NK-92 (cell line): Measurements from ENCODE around the gene CELF1.

Experiments
- DNase-seq: peaks from one replicate; lab custom pipeline; 2025; ENCODE audit not compliant: unreplicated experiment; lab: John Stamatoyannopoulos, UW

Gene CELF1

DNA sequence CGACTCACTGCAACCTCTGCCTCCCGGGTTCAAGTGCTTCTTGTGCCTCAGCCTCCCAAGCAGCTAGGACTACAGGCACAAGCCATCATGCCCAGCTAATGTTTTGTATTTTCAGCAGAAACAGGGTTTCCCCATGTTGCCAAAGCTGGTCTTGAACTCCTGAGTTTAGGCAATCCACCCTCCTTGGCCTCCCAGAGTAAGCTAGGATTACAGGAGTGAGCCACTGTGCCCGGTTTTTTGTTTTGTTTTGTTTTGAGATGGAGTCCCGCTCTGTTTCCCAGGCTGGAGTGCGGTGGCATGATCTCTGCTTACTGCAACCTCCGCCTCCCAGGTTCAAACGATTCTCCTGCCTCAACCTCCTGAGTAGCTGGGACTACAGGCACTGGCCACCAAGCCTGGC, 41.0 kb downstream of the CELF1 start:
- no peak for DNase-seq

GRCh38 chr11:47510209-47510608, 42.7 kb downstream of the CELF1 start:
- no peak for DNase-seq

DNA sequence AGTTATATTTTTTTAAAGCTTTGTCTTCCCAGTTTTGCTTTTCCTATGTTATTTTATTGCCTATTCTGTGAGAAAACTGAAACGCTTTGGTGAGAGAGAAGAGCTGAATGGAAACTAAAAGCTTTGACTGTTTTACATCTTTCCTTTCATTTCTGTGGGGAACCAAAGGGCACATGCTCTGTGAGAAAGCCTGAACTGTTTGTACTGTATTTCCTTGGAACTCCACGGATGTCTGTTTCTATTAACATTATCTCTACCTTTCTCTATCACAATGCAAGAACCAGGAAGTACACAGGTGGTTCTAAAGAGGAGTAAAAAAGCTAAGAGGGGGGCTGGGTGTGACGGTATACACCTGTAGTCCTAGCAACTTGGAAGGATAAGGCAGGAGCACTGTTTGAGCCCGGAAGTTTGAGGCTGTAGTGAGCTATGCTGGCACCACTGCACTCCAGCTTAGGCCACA, 43.8 kb downstream of the CELF1 start:
- DNase-seq = no peak

DNA sequence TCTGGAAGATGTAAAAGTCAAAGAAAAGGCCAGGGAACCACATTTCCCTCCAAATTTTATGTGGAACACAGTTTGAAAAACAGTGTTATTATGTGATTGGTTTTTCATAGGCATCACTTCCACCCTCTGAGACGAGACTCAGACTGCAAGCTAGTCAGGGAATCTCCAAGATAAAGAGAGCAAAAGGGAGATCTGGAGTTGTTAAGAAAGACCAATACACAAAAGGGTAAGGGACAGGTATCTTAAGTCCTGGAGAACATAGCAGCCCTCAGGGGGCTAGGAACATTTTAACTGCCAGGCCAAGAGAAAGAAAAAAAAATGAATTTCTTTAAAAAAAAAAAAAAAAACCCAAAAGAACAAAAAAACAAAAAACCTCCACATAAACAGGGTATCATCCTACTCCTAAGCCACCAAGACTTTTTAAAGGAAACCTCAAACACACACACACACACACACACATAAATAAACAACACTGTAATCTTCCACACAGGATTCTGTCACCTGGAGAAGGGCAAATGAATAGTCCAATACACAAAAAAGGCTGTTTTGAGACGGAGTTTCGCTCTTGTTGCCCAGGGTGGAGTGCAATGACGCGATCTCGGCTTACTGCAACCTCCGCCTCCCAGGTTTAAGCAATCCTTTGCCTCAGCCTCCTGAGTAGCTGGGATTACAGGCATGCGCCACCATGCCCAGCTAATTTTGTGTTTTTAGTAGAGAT, 44.5 kb downstream of the CELF1 start:
- no peak for DNase-seq

GRCh38 chr11:47507563-47508239, 45.2 kb downstream of the CELF1 start:
- no peak for DNase-seq

- DNase-seq = no peak
Measured at GRCh38 chr11:47506795-47507562, 46.0 kb downstream of the CELF1 start.

DNA sequence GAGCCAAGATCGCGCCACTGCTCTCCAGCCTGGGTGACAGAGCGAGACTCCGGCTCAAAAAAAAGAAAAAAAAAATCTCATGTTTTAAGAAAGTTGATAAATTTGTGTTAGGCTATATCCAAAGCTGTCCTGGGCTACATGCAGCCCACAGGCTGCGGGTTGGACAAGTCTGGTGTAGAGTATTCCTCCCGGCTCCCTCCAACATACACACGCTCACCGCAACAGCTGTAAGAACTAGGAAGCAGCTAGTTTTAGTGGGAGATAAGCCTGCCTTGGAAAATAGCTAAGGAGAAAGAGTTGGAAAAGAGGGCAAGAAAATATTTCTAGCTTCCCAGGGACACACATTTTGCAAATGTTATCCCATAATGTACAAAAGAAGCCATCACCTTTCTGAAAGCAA, 46.6 kb downstream of the CELF1 start:
- no peak for DNase-seq

DNA sequence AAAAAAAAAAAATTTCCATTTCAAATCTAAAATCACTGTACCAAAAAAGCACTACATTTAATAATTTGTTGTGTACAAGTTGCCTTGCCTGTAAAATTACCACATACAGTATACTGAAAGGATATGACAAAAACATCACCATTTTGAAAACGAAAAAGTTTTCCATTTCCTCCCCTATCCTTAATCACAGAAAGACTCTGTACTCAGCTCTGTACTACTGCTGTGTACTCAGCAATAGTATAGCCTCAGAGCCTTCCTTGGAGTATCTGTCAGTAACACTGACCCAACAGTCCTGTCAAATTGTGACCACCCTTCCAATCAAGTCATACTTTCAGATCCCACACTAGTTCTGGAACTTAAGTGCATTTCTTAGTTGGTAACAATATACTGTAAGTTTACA, 48.0 kb downstream of the CELF1 start:
- no peak for DNase-seq

DNA sequence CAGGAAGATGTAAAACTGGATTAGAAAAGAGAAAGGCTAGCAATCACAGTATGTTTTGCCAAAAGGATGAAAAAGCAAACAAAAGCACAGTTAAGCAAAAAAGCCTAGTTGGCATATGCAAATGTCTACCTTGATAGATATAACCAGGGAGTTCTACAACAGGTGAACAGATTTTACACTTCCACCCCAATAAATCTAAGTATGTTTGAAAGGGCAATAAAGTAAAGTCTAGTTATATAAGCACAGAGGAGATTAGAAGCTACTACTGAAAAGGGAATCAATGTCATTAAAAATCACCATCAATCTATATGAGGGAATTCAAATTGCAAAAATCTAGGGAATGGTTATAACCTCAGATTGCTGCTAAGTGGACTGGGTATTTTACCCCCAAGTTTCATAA, 49.7 kb downstream of the CELF1 start:
- no peak for DNase-seq

DNA sequence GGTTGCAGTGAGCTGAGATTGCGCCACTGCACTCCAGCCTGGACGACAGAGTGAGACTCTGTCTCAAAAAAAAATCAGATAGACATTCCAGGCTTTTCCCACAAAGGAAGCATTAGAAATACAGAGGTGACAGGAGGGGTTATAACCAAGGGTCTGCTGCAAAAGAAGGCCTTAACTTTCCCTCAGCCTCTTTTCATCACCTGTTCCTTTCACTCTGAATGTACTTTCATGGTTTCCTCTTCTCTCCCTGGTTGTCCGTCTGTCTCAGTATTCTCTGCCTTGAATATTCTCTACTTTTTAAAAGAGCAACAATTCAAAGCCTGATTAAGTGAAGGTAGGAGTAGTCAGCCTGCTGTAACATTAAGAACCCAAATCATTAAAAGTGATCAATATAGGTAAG, 50.2 kb downstream of the CELF1 start:
- DNase-seq = no peak

GRCh38 chr11:47501101-47501500, 51.8 kb downstream of the CELF1 start:
- DNase-seq = no peak

GRCh38 chr11:47500121-47500520, 52.8 kb downstream of the CELF1 start:
- DNase-seq = no peak

- no peak for DNase-seq
Measured at GRCh38 chr11:47499614-47500013, 53.3 kb downstream of the CELF1 start.

GRCh38 chr11:47499161-47499560, 53.8 kb downstream of the CELF1 start:
- no peak for DNase-seq

DNA sequence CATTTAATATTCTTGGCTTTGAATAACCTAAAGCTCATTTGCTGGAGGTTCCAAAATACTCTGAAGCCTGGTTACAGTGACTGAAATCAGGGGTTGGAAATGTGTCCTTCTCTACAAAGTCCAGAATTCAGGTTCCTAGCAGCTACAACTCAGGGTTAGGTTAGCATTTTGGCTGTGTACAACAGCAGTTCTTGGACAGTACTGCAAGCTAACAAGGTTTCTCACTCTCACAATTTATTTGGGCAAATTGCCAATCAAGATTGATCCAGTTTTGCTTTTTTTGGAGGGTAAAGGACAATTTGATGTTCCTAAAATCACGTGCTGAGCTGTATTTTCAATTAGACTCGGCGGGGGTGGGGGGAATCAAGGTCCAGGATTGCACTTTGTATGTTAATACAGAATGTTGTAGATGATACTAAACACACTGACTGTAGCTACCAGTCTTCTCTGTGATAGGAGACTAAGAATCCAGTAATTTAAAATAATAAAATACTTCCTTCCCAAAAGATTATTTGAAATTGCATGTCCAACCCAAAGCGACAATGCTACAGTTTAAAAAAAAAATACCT, 54.3 kb downstream of the CELF1 start:
- DNase-seq = no peak

DNA sequence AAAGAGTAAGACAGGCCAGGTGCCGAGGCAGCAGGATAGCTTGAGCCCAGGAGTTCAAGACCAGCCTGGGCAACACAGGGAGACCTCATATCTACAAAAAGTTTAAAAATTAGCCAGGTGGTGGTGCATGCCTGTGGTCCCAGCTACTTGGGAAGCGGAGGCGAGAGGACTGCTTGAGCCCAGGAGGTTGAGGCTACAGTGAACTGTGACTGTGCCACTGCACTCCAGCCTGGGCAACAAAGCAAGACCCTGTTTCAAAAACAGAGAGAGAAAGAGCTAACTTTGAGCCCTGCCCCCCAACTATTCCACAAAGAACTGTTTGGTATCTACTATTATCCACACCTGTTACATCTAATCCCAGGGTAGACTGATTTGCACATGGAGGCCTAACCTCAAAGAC, 54.8 kb downstream of the CELF1 start:
- no peak for DNase-seq

DNA sequence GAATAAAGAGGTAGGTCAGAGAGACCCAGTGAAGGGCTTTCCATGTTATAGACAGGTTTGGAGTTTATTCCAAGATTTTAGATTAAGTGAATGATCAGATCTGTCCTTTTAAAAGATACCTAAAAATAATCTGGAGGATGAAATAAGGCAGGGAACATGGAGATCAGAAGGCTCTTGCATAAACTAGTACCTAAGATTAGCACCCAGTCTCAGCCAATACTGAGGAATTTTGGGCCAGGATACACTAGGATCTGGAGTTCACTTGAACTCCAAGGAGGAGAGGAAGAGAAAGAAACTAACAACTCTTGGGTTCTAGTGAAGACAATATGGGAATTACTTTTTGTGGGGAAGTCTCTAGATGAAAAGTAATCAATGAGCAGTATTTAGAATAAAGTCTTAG, 56.1 kb downstream of the CELF1 start:
- DNase-seq = no peak

GRCh38 chr11:47495856-47496217, 57.1 kb downstream of the CELF1 start:
- no peak for DNase-seq

DNA sequence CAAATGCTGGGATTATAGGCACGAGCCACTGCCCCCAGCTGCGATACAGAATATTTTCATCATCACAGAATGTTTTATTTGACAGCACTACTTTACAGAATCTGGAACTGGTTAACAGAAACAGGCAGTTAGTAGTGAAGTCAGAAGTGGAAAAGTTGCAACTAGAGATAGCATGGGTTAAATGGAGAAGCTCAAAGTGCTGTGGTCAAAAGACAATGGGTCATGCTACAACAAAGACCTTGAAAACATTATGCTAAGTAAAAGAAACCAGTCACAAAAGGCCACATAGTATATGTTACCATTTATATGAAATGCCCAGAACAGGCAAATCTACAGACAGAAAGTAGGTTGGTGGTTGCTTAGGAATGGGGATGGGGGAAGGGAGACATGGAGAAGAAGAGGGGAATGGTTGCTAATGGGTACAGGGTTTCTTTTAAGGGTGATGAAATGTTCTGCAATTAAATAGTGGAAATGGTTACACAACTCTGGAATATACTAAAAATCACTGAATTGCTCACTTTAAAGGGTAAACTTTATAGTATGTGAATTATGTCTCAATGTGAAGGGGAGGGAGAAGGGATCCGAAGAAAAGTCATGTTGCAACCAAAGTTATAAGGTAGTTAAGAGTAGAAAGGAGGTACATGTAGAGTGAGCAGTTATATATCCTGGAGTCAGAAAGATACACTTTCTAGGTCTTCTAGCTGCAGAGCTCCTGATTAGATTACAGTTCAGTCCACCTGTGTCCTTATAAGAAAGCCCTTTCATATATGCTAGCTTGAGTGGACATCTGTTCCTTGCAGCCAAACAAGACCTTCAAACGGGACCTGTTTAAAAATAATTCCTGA, 57.7 kb downstream of the CELF1 start:
- DNase-seq = no peak

DNA sequence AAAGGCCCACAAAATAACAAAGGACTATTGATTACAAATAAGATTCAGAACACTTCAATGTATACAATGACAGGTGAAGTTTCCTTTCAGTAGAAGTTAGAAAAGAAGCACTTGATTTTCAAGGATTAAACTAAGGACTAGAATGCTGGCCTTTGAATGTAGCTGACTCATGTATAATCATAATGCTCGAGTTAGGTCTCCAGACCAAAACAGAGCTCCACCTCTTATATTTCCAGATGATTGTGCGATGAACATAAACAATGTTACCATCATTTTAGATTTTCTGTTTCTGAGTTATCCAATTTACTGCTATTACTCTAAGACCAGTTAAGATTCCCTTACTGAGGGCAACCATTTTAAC, 63.6 kb downstream of the CELF1 start:
- no peak for DNase-seq
